Tibial nerve (tissue), 4 donors: ENCODE data around the gene C1orf210.

Source experiments
- EP300 ChIP-seq, 2 donors: sonication (generic); formaldehyde crosslinking; IDR thresholded peaks; one replicate each; pipeline ENCODE4 v1.6.1; 2017; ENCODE audit warnings: antibody characterized with exemption in 2 of 2, mild to moderate bottlenecking in 1 of 2
- POLR2A ChIP-seq, 2 donors: fragments of 450-650 bp; IDR thresholded peaks; one replicate each; pipeline ENCODE4 v1.6.1; 2017; ENCODE audit warnings: antibody characterized with exemption in 2 of 2, mild to moderate bottlenecking in 2 of 2, moderate library complexity in 2 of 2
- TF ChIP-seq, protein P1 (sequence below), 5 experiments: fragments of 200-600 bp in 3 of 5; fragments of 450-650 bp in 2 of 5; sonication (generic) in 3 of 5; IDR thresholded peaks; one replicate each; pipeline ENCODE4 v1.5.1; 2016 to 2019; ENCODE audit warnings: antibody characterized with exemption in 5 of 5, mild to moderate bottlenecking in 3 of 5, moderate library complexity in 2 of 5

DNA sequence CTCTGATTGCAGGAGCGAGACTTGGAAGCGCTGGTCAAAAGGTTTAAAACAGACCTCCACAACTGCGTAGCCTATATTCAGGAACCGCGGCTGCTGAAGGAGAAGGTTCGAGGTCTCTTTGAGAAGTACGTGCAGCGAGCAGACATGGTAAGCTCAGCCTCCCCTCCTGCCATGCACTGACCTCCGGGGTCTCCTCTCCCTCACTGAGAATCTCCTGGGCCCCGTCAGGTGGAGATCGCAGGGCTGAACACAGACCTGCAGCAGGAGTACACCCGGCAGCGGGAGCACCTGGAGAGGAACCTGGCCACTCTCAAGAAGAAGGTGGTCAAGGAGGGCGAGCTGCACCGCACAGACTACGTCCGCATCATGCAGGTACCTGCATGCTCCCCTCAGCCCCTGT, 51.1 kb downstream of the C1orf210 start:
- TF ChIP-seq EP300 (IDR thresholded peaks at IDR 0.05) = no peak
- TF ChIP-seq, protein P1, sequence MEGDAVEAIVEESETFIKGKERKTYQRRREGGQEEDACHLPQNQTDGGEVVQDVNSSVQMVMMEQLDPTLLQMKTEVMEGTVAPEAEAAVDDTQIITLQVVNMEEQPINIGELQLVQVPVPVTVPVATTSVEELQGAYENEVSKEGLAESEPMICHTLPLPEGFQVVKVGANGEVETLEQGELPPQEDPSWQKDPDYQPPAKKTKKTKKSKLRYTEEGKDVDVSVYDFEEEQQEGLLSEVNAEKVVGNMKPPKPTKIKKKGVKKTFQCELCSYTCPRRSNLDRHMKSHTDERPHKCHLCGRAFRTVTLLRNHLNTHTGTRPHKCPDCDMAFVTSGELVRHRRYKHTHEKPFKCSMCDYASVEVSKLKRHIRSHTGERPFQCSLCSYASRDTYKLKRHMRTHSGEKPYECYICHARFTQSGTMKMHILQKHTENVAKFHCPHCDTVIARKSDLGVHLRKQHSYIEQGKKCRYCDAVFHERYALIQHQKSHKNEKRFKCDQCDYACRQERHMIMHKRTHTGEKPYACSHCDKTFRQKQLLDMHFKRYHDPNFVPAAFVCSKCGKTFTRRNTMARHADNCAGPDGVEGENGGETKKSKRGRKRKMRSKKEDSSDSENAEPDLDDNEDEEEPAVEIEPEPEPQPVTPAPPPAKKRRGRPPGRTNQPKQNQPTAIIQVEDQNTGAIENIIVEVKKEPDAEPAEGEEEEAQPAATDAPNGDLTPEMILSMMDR (IDR thresholded peaks at IDR 0.05) = no peak
- TF ChIP-seq POLR2A (IDR thresholded peaks at IDR 0.05) = no peak
